Hepatocyte (in vitro differentiated cells): ENCODE results near the gene GP1BB.

ENCODE experiments used
- EZH2 ChIP-seq: fragments of 200-600 bp; sonication (generic); IDR thresholded peaks from 2 replicates; pipeline ENCODE4 v1.6.1; 2016; ENCODE audit warnings: antibody characterized with exemption, mild to moderate bottlenecking, borderline replicate concordance
- TF ChIP-seq, protein P1 (sequence below): fragments of 200-600 bp; sonication (generic); IDR thresholded peaks from 2 replicates; pipeline ENCODE4 v1.5.1; 2016; ENCODE audit warnings: antibody characterized with exemption, mild to moderate bottlenecking; ENCODE audit not compliant: poor library complexity

DNA sequence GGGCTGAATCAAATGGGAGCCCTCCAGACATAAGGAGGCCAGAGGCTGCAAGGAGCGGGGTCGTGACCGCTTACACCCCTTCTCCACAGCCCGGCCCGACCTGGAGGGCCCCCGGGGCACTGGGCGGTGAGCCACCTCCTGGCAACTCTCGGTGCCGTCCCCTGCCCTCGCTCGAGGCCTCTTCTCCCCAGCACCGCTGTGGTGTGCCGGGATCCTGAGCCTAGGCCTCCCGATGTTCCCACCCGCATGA lies 432 bp upstream of the GP1BB start:
- TF ChIP-seq EZH2: no peak
- TF ChIP-seq, protein P1, sequence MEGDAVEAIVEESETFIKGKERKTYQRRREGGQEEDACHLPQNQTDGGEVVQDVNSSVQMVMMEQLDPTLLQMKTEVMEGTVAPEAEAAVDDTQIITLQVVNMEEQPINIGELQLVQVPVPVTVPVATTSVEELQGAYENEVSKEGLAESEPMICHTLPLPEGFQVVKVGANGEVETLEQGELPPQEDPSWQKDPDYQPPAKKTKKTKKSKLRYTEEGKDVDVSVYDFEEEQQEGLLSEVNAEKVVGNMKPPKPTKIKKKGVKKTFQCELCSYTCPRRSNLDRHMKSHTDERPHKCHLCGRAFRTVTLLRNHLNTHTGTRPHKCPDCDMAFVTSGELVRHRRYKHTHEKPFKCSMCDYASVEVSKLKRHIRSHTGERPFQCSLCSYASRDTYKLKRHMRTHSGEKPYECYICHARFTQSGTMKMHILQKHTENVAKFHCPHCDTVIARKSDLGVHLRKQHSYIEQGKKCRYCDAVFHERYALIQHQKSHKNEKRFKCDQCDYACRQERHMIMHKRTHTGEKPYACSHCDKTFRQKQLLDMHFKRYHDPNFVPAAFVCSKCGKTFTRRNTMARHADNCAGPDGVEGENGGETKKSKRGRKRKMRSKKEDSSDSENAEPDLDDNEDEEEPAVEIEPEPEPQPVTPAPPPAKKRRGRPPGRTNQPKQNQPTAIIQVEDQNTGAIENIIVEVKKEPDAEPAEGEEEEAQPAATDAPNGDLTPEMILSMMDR: no peak
